IPS-NIHi7 (cell line): Measurements from ENCODE around the gene TPPP.

Experiments used
- DNase-seq: peaks from one replicate; pipeline ENCODE4 v3.0.0; 2012; ENCODE audit warnings: mixed read lengths; ENCODE audit errors: extremely low spot score

The TPPP gene

DNA sequence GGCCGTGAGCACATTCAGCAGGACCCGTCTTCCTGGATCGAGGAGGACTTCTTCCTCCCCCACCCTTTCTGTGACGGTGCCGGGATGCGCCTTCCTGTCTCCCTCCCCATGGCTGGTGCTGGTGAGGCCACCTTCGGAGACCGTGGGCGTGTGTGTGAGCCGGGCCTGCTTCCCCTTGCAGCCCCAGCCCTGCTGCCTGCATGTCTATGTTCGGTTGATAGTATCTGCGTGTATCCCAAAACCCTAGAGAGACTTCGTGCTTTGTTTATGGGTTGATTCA is 68.3 kb downstream of the TPPP start:
- no peak for DNase-seq

GRCh38 chr5:624118-624950 is 68.8 kb downstream of the TPPP start:
- DNase-seq = no peak

DNA sequence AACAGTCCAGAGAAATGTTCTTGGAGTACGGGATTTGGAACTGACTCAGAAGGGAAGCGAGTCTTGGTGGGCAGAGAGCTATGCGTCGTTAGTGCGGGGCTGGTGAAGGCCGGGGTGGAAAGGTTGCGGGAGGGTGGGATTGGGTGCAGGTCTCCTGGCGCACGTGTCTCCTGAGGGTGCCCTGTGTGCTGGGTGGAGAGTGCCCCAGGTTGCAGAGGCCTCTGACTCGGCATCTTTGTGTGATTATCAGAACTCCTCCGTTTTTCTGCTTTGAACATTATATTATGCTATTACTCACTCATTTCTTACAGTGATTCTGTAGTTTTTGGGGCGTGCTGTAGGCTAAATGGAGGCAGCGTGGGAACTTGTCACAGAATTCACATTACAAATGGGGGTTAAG is 69.6 kb downstream of the TPPP start:
- no peak for DNase-seq

DNA sequence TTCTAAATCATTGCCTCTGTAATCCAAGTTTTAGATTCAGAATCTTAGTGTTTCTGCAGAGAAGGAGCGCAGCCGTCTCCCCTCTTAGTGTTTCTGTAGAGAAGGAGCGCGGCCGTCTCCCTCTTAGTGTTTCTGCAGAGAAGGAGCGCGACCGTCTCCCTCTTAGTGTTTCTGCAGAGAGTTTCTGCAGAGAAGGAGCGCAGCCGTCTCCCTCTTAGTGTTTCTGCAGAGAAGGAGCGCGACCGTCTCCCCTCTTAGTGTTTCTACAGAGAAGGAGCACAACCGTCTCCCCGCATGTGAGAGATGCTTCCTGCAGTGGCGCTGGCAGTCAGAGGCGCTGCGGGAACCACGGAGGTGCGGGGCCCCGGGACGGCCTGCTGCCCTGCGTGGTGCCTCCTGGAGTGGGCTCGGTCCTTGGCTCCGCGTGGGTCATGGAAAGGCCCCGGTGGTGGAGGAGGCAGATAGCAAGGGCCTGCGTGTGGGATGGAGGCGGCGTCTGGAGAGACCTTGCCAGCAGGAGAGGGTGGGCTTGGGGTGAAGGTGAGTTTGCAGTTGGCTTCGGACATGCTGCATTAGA is 70.1 kb downstream of the TPPP start:
- no peak for DNase-seq

GRCh38 chr5:622359-622758 is 70.8 kb downstream of the TPPP start:
- DNase-seq = no peak

- no peak for DNase-seq
These were observed 71.8 kb downstream of the TPPP start for GRCh38 chr5:621341-621761.

GRCh38 chr5:620586-621180 is 72.5 kb downstream of the TPPP start:
- no peak for DNase-seq

DNA sequence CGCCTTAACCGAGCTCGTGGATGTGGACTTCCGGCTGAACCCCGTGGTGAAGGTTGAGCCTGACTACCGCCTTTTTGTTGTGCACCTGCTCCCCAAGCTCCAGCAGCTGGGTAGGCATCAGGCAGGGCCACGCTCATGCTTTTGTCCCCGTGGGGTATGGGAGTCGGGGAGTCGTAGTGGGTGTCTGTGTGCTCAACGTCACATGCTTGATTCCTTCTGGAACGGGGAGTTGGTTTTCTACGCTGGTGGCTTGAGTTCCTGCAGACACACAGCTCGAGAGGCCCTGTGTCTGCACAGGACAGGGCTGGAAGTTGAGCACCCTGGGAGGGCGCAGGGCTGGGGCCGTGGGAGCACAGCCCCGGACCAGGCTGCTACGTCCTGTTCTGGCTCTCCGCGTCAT is 73.0 kb downstream of the TPPP start:
- DNase-seq = no peak

- no peak for DNase-seq
These were observed 73.7 kb downstream of the TPPP start for GRCh38 chr5:619444-619843.

GRCh38 chr5:618450-618849 is 74.7 kb downstream of the TPPP start:
- DNase-seq = no peak

DNA sequence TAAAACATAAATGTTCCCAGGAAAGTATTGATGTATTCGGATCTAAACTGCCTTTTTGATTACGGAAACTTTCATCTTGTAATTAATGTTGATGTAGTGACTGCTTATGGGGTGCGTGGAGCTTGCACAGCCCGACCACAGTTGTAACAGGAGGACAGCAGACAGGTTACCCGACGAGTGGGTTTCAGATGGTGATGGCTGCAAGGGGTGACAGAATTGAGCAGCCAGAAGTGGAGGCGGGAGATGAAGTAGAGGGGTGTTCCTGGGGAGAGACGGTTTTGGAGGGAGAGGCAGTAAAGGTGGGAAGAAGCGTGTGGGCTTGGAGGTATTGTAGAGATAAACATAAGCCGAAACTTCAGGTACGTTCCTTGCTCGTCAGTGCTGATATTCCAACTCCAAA is 75.3 kb downstream of the TPPP start:
- DNase-seq = no peak

DNA sequence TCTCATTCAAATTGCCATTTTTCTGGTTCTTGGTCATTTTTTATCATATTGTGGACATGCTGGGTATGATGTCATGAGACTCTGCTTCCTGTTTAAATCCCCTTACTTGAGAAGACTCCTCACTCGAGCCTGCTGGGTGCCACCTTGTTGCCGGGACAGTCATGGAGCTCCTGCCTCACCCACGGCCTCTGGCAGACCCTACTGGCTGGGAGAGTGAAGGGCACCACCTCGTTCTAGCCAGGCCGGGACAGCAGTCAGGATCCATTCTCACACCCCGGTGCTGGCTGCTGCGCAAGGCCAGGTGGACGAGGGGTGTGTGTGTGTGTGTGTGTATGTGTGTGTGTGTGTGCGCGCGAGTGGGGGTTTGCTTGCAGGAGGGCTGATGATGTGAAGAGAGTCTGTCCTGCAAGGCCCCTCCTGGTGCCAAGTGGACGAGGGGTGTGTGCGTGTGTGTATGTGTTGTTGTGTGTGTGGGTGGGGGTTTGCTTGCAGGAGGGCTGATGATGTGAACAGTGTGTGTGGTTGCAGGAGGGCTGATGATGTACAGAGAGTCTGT is 76.6 kb downstream of the TPPP start:
- DNase-seq = no peak

DNA sequence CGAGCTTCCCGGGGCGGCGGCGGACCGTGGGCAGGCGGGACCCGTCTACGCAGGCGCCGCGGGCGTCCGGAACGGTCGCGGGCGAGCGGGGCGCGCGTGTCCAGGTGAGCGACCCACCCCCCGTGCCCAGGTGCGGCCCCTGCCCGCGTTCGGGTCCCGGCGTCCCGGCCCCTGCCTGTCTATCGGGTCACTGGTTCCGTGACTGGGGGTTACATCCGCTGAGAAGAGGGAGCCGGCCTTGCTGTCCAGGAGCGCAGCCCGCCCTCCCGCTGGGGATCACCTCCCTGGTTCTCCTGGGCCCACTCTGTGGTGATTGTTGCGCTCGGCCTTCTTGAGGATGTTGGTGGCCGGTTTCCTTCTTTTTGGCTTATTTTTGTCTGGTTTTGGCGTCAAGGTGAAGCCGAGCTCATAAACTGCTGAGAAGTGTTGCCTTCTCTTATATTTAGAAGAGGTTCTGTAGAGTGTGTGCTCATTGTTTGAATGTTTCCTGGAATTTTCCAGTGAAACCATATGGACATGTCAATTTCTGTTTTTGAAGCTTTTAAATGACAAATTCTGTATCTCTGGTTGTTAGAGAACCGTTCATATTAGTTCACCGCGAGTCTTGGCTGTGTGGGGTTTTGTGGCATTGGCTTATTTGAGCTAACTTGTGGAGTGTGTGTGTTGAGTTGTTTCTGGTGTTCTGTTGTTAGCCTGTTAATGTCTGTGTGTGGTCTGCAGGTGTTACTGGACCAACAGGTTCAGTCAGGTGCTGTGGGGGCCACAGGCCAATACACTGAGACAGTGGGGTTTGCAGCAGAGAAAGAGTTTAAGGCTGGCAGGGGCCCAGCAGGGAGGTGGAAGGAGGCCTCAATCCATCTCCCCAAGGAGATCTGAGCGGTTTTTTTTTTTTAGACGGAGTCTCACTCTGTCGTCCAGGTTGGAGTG is 80.4 kb downstream of the TPPP start:
- DNase-seq = peak; percentile 55

DNA sequence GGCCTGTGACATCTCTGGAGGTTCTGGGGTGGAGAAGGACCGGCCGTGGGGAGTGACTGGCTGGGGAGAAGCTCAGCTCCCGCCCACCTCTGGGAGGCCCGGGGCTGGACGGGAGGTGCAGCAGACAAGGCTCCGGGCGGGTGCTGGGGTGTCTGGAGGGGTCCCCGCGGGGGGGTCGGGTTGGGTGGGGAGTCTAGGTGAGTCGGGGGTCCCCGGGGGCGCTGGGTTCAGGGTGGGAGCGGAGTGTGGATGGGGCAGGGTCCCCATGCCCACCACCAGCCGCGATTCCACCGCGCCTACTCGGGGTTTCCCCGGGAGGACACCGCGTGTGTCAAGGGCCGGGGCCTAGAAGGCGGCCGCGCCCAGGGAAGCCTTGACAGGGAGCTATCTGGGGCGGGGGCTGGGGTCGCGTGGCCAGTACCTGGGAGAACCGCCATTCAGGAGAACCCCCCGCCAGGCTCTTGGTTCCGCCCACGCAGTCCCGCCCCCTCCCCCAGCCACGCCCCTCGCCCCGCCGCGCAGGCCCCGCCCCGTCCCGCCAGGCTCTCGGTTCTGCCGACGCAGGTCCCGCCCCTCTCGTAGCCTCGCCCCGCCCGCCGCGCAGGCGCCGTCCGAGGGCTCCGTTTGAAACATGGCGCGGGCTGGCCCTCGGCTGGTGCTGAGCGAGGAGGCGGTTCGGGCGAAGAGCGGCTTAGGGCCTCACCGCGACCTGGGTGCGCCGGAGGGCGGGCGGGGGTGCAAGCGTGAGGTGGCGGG is 81.2 kb downstream of the TPPP start, which contains the start of gene CEP72:
Gene CEP72 (plus strand): TSS at position 610 of the 756 bp plus-strand sequence. CDS start 22 bp downstream, at position 632.
- peak; percentile 99 for DNase-seq

GRCh38 chr5:610744-611730 is 82.1 kb downstream of the TPPP start:
- DNase-seq = no peak

- DNase-seq = no peak
These were observed 83.0 kb downstream of the TPPP start for GRCh38 chr5:610011-610743.
